Right lobe of liver (tissue), 6 donors: ENCODE results near the gene TADA2A. TPM values are rescaled to one million over a fixed set of nuclear protein-coding genes. Genes with fewer than 3 reads are reported as not detected.
A peak's percentile ranks its signal among the peaks of the same experiment; 100 is the strongest.
"Not testable (repeated sequence)": the region's sequence is repeated elsewhere in the genome, so short reads cannot be mapped to it uniquely, and the experiment has no call there.

ENCODE experiments used
- ATAC-seq, 4 donors: fragments of 200-7000 bp; cut with Tn5 transposase; one replicate each; pipeline ENCODE4 v1.9.1; 2020; ENCODE audit warnings: mild to moderate bottlenecking in 4 of 4, moderate library complexity in 4 of 4
- DNase-seq, 3 donors: peaks; one replicate each; pipeline ENCODE4 v3.0.0-alpha.2; 2020
- H3K27ac ChIP-seq, 3 donors: fragments of 200-600 bp; one replicate each; pipeline ENCODE4 v1.8.0; 2022
- H3K27me3 ChIP-seq, 2 donors: fragments of 200-600 bp; one replicate each; pipeline ENCODE4 v1.8.0; 2022
- H3K36me3 ChIP-seq, 4 donors: fragments of 200-600 bp; sonication (generic) in 1 of 4; one replicate each; pipeline versions ENCODE4 v1.5.1 to v1.8.0; 2017 to 2022; ENCODE audit warnings: control low read depth in 1 of 4
- H3K4me1 ChIP-seq, 4 donors: fragments of 200-600 bp; sonication (generic) in 1 of 4; one replicate each; pipeline versions ENCODE4 v1.5.1 to v1.8.0; 2017 to 2022; ENCODE audit warnings: control low read depth in 1 of 4
- H3K4me3 ChIP-seq, 3 donors: fragments of 200-600 bp; one replicate each; pipeline ENCODE4 v1.8.0; 2022
- H3K9me3 ChIP-seq, 4 donors: fragments of 200-600 bp; sonication (generic) in 1 of 4; one replicate each; pipeline versions ENCODE4 v1.5.1 to v1.8.0; 2017 to 2022; ENCODE audit warnings: control low read depth in 1 of 4
- POLR2A ChIP-seq: fragments of 450-650 bp; IDR thresholded peaks from one replicate; pipeline ENCODE4 v1.6.1; 2017; ENCODE audit warnings: antibody characterized with exemption, mild to moderate bottlenecking
- WGBS: methylation state at CpG from one replicate; pipeline ENCODE4 v1.1.6; 2018; ENCODE audit warnings: low coverage, low lambda C conversion rate; ENCODE audit not compliant: insufficient coverage; ENCODE audit errors: missing lambda C conversion rate; 5-methylcytosine and 5-hydroxymethylcytosine counted together
- intact Hi-C, 2 donors: fragments of 100-400 bp; cut with DNase I; formaldehyde crosslinking; loops; one replicate each; pipeline versions ENCODE4 v1.11.2 to v1.14.1; 2022
- total RNA-seq, 6 experiments: library from RNA; depleted of rRNA in 2 of 6; stranded (reverse); fragments of >200 nt in 2 of 6; fragmentation: NEBNext Ultra II Directional in 3 of 6; extraction: Animal tissue kit (Norgen Biotek cat#: 25700) in 3 of 6; gene quantifications; one replicate each; pipeline versions ENCODE4 v1.1.0 to v1.2.4, GENCODE V29; 2016 to 2023
- TF ChIP-seq, protein P1 (sequence below), 4 donors: fragments of 200-600 bp in 3 of 4; fragments of 450-650 bp in 1 of 4; IDR thresholded peaks; one replicate each; pipeline versions ENCODE4 v1.5.1 to v1.8.0; 2016 to 2022; ENCODE audit warnings: antibody characterized with exemption in 4 of 4, mild to moderate bottlenecking in 2 of 4
- donor health status: DM: no; HTN: yes; CAD: no.
- donor health status: DM: no; HTN: no; CAD: no.
- donor health status: DM: no; HTN: no; CAD: no.
- donor health status: DM: no; HTN: yes; CAD: no.
- donor health status: DM: no; HTN: yes; CAD: no.

Gene TADA2A
- total RNA-seq, 6 experiments from 2014 or later: 5.2 to 9.6 (median 7.4) TPM

DNA sequence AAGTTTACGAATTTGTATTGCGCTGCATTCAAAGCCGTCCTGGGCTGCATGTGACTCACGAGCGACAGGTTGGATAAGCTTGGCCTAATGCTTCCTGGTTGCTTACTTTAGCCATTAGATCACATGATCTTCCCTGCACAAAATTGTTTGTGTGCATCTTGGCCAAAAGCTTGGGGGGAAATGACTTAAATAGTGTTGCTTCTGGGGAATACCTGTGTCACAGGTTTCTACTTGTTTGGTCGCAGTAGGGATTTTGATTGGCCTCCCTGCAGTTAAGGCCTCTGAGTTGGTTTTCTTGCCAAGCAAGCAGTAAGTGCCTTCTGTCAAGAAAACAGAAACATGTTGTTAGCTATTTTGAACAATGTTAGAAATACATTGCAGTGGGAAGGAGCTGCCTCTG lies 43.4 kb downstream of the TADA2A start:
- ATAC-seq (no peak), DNase-seq (no peak)
- no peak overlapping the region for H3K4me3 ChIP-seq
- intact Hi-C loops: no loop called here
- H3K27ac ChIP-seq: no peak overlapping the region
- H3K36me3 ChIP-seq: peaks cover 0 to 18% (median 2%) of the 10 kb centered on the region in 4 donors
- peaks cover 0 to 10% (median 0%) of the 10 kb centered on the region in 4 donors for H3K4me1 ChIP-seq
- no peak for TF ChIP-seq POLR2A
- TF ChIP-seq, protein P1, sequence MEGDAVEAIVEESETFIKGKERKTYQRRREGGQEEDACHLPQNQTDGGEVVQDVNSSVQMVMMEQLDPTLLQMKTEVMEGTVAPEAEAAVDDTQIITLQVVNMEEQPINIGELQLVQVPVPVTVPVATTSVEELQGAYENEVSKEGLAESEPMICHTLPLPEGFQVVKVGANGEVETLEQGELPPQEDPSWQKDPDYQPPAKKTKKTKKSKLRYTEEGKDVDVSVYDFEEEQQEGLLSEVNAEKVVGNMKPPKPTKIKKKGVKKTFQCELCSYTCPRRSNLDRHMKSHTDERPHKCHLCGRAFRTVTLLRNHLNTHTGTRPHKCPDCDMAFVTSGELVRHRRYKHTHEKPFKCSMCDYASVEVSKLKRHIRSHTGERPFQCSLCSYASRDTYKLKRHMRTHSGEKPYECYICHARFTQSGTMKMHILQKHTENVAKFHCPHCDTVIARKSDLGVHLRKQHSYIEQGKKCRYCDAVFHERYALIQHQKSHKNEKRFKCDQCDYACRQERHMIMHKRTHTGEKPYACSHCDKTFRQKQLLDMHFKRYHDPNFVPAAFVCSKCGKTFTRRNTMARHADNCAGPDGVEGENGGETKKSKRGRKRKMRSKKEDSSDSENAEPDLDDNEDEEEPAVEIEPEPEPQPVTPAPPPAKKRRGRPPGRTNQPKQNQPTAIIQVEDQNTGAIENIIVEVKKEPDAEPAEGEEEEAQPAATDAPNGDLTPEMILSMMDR (IDR thresholded peaks at IDR 0.05): no peak
- H3K27me3 ChIP-seq: no peaks in the 10 kb centered on the region
- no peaks in the 10 kb centered on the region for H3K9me3 ChIP-seq
- 86% methylated on average over 6 of the region's 6 CpGs for WGBS

DNA sequence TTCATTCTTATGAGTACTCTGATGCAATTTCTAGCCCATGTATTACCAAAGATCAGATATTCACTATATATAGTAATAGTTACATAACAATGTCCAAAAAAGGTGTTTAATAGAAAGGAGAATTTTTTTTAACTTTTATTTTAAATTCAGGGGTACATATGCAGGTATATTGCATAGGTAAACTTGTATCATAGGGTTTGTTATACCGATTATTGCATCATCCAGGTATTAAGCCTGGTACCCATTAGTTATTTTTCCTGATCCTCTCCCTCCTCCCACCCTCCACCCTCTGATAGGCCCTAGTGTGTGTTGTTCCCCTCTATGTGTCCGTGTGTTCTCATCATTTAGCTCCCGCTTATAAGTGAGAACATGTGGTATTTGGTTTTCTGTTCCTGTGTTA lies 51.1 kb downstream of the TADA2A start:
- H3K27me3 ChIP-seq, ATAC-seq, H3K27ac ChIP-seq, H3K9me3 ChIP-seq, H3K4me1 ChIP-seq, H3K36me3 ChIP-seq, DNase-seq, intact Hi-C loops, H3K4me3 ChIP-seq: not testable (repeated sequence)
- WGBS: 97% methylated on average over 3 of the region's 3 CpGs

DNA sequence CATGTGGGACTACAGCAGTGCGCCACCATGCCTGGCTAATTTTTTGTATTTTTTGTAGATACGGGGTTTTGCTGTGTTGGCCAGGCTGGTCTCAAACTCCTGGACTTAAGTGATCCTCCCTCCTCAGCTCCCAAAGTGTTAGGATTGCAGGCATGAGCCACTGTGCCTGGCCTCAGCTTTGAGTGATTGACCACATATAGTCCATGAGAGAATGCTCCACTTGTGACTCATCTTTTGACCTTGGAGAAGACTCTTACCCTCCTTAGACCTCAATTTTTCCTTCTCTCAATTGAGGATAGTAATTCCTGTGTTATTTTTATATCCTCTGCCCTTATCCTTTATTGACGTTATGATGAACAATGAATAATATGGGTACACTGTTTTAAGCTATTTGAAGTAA lies 52.1 kb downstream of the TADA2A start:
- Histone ChIP-seq H3K36me3 (peaks cover 0 to 12% (median 4%) of the 10 kb centered on the region in 4 donors), H3K27me3 (no peaks in the 10 kb centered on the region), H3K27ac (no peak overlapping the region), H3K9me3 (no peaks in the 10 kb centered on the region), H3K4me3 (no peak overlapping the region), H3K4me1 (no peaks in the 10 kb centered on the region)
- 100% methylated on average over 1 of the region's 3 CpGs for WGBS
- intact Hi-C loops: no loop called here
- TF ChIP-seq, protein P1 (IDR thresholded peaks at IDR 0.05): no peak
- no peak for TF ChIP-seq POLR2A
- ATAC-seq (no peak), DNase-seq (no peak)

DNA sequence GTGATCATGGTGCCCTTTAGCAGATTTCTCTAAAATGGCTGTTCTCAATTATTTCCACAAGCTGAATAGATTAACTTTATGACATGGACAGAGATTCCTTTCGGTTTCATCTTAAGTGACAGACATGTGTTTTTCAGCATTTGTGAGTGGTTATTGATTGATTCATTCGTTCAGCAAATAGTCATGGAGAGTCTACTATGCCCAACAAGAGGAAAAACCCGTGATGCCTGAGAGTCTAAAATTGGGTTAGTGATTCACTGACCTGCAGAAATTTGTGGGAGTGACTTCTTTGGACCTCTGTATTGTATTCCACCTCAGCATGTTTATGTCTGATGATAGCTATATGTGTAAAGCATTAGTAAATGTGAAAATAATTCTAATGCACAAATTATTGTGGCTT lies 55.0 kb downstream of the TADA2A start:
- H3K27me3 ChIP-seq: no peaks in the 10 kb centered on the region
- intact Hi-C loops: no loop called here

DNA sequence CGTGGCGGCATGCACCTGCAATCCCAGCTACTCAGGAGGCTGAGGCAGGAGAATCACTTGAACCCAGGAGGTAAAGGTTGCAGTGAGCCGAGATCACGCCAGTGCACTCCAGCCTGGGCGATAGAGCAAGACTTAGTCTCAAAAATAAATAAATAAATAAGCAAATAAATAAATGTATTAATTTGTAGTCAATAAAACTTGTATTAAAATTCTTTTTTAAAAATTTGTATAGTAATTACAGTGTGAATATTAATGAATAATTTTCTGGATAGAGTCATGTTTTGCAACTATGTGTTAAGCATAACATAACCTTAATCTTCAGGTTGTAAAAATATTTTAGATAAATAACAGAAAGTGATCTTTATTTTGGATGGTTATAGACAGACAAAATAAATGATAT lies 55.8 kb downstream of the TADA2A start:
- DNase-seq (no peak), ATAC-seq (no peak)
- Histone ChIP-seq H3K9me3 (no peaks in the 10 kb centered on the region), H3K4me3 (no peak overlapping the region), H3K36me3 (peaks cover 0 to 15% (median 4%) of the 10 kb centered on the region in 4 donors), H3K4me1 (no peaks in the 10 kb centered on the region), H3K27me3 (no peaks in the 10 kb centered on the region), H3K27ac (no peak overlapping the region)
- WGBS: 90% methylated on average over 5 of the region's 5 CpGs
- intact Hi-C loops: no loop called here
- TF ChIP-seq, protein P1 (IDR thresholded peaks at IDR 0.05): no peak
- TF ChIP-seq POLR2A: no peak

More for the DNA sequence above, 55.0 kb downstream of the TADA2A start:
- ATAC-seq: peak in 1 of 4 donors; percentile 25
- peaks cover 0 to 15% (median 4%) of the 10 kb centered on the region in 4 donors for H3K36me3 ChIP-seq
- DNase-seq: no peak
- TF ChIP-seq, protein P1 (IDR thresholded peaks at IDR 0.05): no peak
- TF ChIP-seq POLR2A: no peak
- no peak overlapping the region for H3K4me3 ChIP-seq
- H3K4me1 ChIP-seq: no peaks in the 10 kb centered on the region
- 53% methylated on average over 3 of the region's 3 CpGs for WGBS
- no peaks in the 10 kb centered on the region for H3K9me3 ChIP-seq
- no peak overlapping the region for H3K27ac ChIP-seq
